CD14-positive monocyte (primary cell): ENCODE data around the gene TFAP2C. TPM values are rescaled to one million over a fixed set of nuclear protein-coding genes. Genes with fewer than 3 reads are reported as not detected.

Experiments used
- DNase-seq, 3 donors: peaks; one replicate each; pipeline ENCODE4 v3.0.0-alpha.2; 2011 to 2022
- H2AFZ ChIP-seq: 2 replicates; pipeline ENCODE4 v1.6.0; 2012; ENCODE audit warnings: mild to moderate bottlenecking, low read depth, low read length, inconsistent platforms; ENCODE audit not compliant: insufficient read depth, poor library complexity, severe bottlenecking
- H3K27ac ChIP-seq, 2 donors: 1 replicate in 1 of 2; 2 replicates in 1 of 2; pipeline ENCODE4 v1.5.1; 2012 to 2013; ENCODE audit warnings: low read length in 2 of 2, control low read depth in 1 of 2, inconsistent platforms in 1 of 2, low read depth in 1 of 2, mild to moderate bottlenecking in 1 of 2
- H3K27me3 ChIP-seq, 2 donors: one replicate each; pipeline versions ENCODE4 v1.6.0 to v1.6.1; 2011 to 2013; ENCODE audit warnings: low read length in 2 of 2; ENCODE audit not compliant: control insufficient read depth in 2 of 2, insufficient read depth in 2 of 2
- H3K36me3 ChIP-seq, 2 donors: replicated peaks in 1 of 2; 1 replicate in 1 of 2; 2 replicates in 1 of 2; pipeline versions ENCODE4 v1.5.1 to v1.6.1; 2012 to 2013; ENCODE audit warnings: low read length in 2 of 2, control low read depth in 1 of 2, inconsistent platforms in 1 of 2, mild to moderate bottlenecking in 1 of 2; ENCODE audit not compliant: insufficient read depth in 2 of 2, control insufficient read depth in 1 of 2
- H3K4me1 ChIP-seq, 2 donors: 1 replicate in 1 of 2; 2 replicates in 1 of 2; pipeline versions ENCODE4 v1.5.1 to v1.6.1; 2012 to 2013; ENCODE audit warnings: low read length in 2 of 2, control low read depth in 1 of 2, inconsistent platforms in 1 of 2, mild to moderate bottlenecking in 1 of 2, moderate library complexity in 1 of 2; ENCODE audit not compliant: insufficient read depth in 2 of 2, control insufficient read depth in 1 of 2
- H3K4me2 ChIP-seq: replicated peaks from 2 replicates; pipeline ENCODE3; 2012; ENCODE audit warnings: low read length, moderate library complexity, mild to moderate bottlenecking; ENCODE audit not compliant: poor library complexity, severe bottlenecking; ENCODE audit errors: extremely low read depth
- H3K4me3 ChIP-seq, 3 experiments: fragments of 200-600 bp in 1 of 3; sonication (generic) in 1 of 3; replicated peaks in 1 of 3; 1 replicate in 2 of 3; 2 replicates in 1 of 3; pipeline ENCODE4 v1.5.1; 2011 to 2013; ENCODE audit warnings: low read length in 3 of 3, mild to moderate bottlenecking in 3 of 3, control low read depth in 2 of 3, low read depth in 2 of 3, inconsistent platforms in 1 of 3, moderate library complexity in 1 of 3
- H3K79me2 ChIP-seq: 2 replicates; pipeline ENCODE4 v1.6.0; 2012; ENCODE audit warnings: mild to moderate bottlenecking, control low read depth, inconsistent platforms, low read length, moderate library complexity; ENCODE audit not compliant: insufficient read depth
- H3K9ac ChIP-seq: 2 replicates; pipeline ENCODE4 v1.6.0; 2017; ENCODE audit warnings: low read length, mild to moderate bottlenecking; ENCODE audit not compliant: insufficient read depth, poor library complexity, severe bottlenecking
- H3K9me3 ChIP-seq, 2 donors: replicated peaks in 1 of 2; 1 replicate in 1 of 2; 2 replicates in 1 of 2; pipeline versions ENCODE4 v1.5.1 to v1.6.1; 2012 to 2013; ENCODE audit warnings: low read length in 2 of 2, control low read depth in 1 of 2; ENCODE audit not compliant: control insufficient read depth in 1 of 2, insufficient read depth in 1 of 2
- H4K20me1 ChIP-seq: 2 replicates; pipeline ENCODE4 v1.6.0; 2012; ENCODE audit warnings: mild to moderate bottlenecking, low read length, control low read depth, moderate library complexity; ENCODE audit not compliant: insufficient read depth
- H3K27ac Mint-ChIP-seq, 7 donors: one replicate each; pipeline ENCODE4 v1.8.0; 2020; ENCODE audit warnings: mild to moderate bottlenecking in 7 of 7, mixed read lengths in 7 of 7, moderate library complexity in 6 of 7, inconsistent platforms in 2 of 7
- H3K27me3 Mint-ChIP-seq, 3 donors: one replicate each; pipeline ENCODE4 v1.8.0; 2021 to 2022; ENCODE audit warnings: low read depth in 3 of 3, mild to moderate bottlenecking in 3 of 3, mixed read lengths in 3 of 3, moderate library complexity in 3 of 3, inconsistent platforms in 1 of 3
- H3K36me3 Mint-ChIP-seq, 2 donors: one replicate each; pipeline ENCODE4 v1.8.0; 2020; ENCODE audit warnings: mixed read lengths in 2 of 2, inconsistent platforms in 1 of 2, mild to moderate bottlenecking in 1 of 2
- H3K4me1 Mint-ChIP-seq: one replicate; pipeline ENCODE4 v1.8.0; 2020; ENCODE audit warnings: mild to moderate bottlenecking, mixed read lengths
- H3K4me3 Mint-ChIP-seq, 2 donors: one replicate each; pipeline ENCODE4 v1.8.0; 2020; ENCODE audit warnings: mild to moderate bottlenecking in 2 of 2, mixed read lengths in 2 of 2, moderate library complexity in 1 of 2
- H3K9me3 Mint-ChIP-seq, 7 donors: one replicate each; pipeline ENCODE4 v1.8.0; 2020 to 2022; ENCODE audit warnings: mixed read lengths in 7 of 7, mild to moderate bottlenecking in 6 of 7, moderate library complexity in 6 of 7, inconsistent platforms in 2 of 7
- CTCF ChIP-seq: fragments of 200-600 bp; IDR thresholded peaks from one replicate; pipeline ENCODE4 v1.8.0; 2022; ENCODE audit warnings: antibody characterized with exemption, mild to moderate bottlenecking
- WGBS: methylation state at CpG from one replicate; pipeline ENCODE4 v1.1.5; 2013; ENCODE audit warnings: missing lambda C conversion rate; ENCODE audit not compliant: insufficient coverage; 5-methylcytosine and 5-hydroxymethylcytosine counted together
- intact Hi-C, 2 donors: fragments of 100-400 bp; cut with micrococcal nuclease; formaldehyde crosslinking; loops; one replicate each; pipeline versions ENCODE4 v1.15.0 to v1.15.1; 2023
- polyA plus RNA-seq, 3 donors: library from polyadenylated mRNA; depleted of rRNA in 1 of 3; unstranded in 2 of 3; stranded (reverse) in 1 of 3; fragments of 300-500 nt in 2 of 3; fragments of >200 nt in 1 of 3; fragmentation: Illumina TruSeq in 2 of 3; gene quantifications; 1 replicate in 2 of 3; 2 replicates in 1 of 3; pipeline ENCODE4 v1.2.3, GENCODE V29; 2012 to 2021

The TFAP2C gene
- polyA plus RNA-seq, 3 donors: not detected

- intact Hi-C loops: no loop called here
- H3K36me3 ChIP-seq: no peaks in the 10 kb centered on the region
- H3K4me3 ChIP-seq: no peak overlapping the region
- Mint-ChIP-seq H3K36me3 (no peaks in the 10 kb centered on the region), H3K4me3 (no peak overlapping the region), H3K27me3 (peaks cover 0 to 16% (median 5%) of the 10 kb centered on the region in 3 donors), H3K4me1 (no peaks in the 10 kb centered on the region), H3K9me3 (peaks cover 0 to 3% (median 0%) of the 10 kb centered on the region in 7 donors), H3K27ac (no peak overlapping the region)
- no peaks in the 10 kb centered on the region for H3K9me3 ChIP-seq
- WGBS: 100% methylated on average over 1 of the region's 2 CpGs
- H3K79me2 ChIP-seq: no peaks in the 10 kb centered on the region
- H3K27me3 ChIP-seq: no peaks in the 10 kb centered on the region
- no peak overlapping the region for H2AFZ ChIP-seq
- no peak for DNase-seq
- no peaks in the 10 kb centered on the region for H4K20me1 ChIP-seq
- no peak overlapping the region for H3K9ac ChIP-seq
- H3K27ac ChIP-seq: no peak overlapping the region
- no peaks in the 10 kb centered on the region for H3K4me1 ChIP-seq
- H3K4me2 ChIP-seq: no peak overlapping the region
- TF ChIP-seq CTCF: no peak
Measured at GRCh38 chr20:56614196-56614595, 14.9 kb upstream of the TFAP2C start.

- no peak for DNase-seq
- Histone ChIP-seq H3K27me3 (no peaks in the 10 kb centered on the region), H3K79me2 (no peaks in the 10 kb centered on the region), H3K27ac (no peak overlapping the region), H3K9me3 (no peaks in the 10 kb centered on the region), H3K36me3 (no peaks in the 10 kb centered on the region), H3K4me2 (no peak overlapping the region), H4K20me1 (no peaks in the 10 kb centered on the region), H2AFZ (no peak overlapping the region), H3K4me1 (no peaks in the 10 kb centered on the region), H3K4me3 (no peak overlapping the region), H3K9ac (no peak overlapping the region)
- TF ChIP-seq CTCF: no peak
- Mint-ChIP-seq H3K27ac (peak overlapping the region in 1 of 7 donors; percentile 5), H3K4me1 (no peaks in the 10 kb centered on the region), H3K36me3 (no peaks in the 10 kb centered on the region), H3K9me3 (no peaks in the 10 kb centered on the region), H3K4me3 (no peak overlapping the region), H3K27me3 (peaks cover 4 to 22% (median 5%) of the 10 kb centered on the region in 3 donors)
- intact Hi-C loops: no loop called here
- 40% methylated on average over 6 of the region's 6 CpGs for WGBS
Measured at GRCh38 chr20:56616716-56617115, 12.4 kb upstream of the TFAP2C start.
